ENCODE data around the gene CERCAM. TPM values are rescaled to one million over a fixed set of nuclear protein-coding genes. Genes with fewer than 3 reads are reported as not detected.

CERCAM gene
- total RNA-seq, 1 experiment from 2014 or later = 2.3 TPM

GRCh38 chr9:128396970-128397613, 23.6 kb upstream of the CERCAM start:
- intact Hi-C loops (cut with micrococcal nuclease) = no loop called here
- CTCF ChIA-PET = no interaction called here
- H3K36me3 Mint-ChIP-seq (ENCODE audit: insufficient read depth, unreplicated experiment) = peaks cover 19% of the 10 kb centered on the region
- no TSS peak for BruUV-seq (replicated peaks)
- H3K9me3 Mint-ChIP-seq (ENCODE audit: unreplicated experiment) = no peaks in the 10 kb centered on the region
- H3K4me3 Mint-ChIP-seq (ENCODE audit: unreplicated experiment) = no peak overlapping the region
- POLR2A ChIA-PET = interaction anchor here (0.7 kb wide), 1 partner anchor 23 kb away, joined by 3 read pairs; no protein-coding TSS in a partner anchor
- TF ChIP-seq CTCF (IDR thresholded peaks at IDR 0.05; ENCODE audit: unreplicated experiment) = no peak
- no peaks in the 10 kb centered on the region for H3K4me1 Mint-ChIP-seq (ENCODE audit: insufficient read depth, unreplicated experiment)
- H3K27ac Mint-ChIP-seq (ENCODE audit: low read depth, unreplicated experiment) = no peak overlapping the region
- DNase-seq (ENCODE audit: unreplicated experiment) = no peak
- peaks cover 14% of the 10 kb centered on the region for H3K27me3 Mint-ChIP-seq (ENCODE audit: insufficient read depth, unreplicated experiment)

- Mint-ChIP-seq H3K27ac (ENCODE audit: low read depth, unreplicated experiment) (no peak overlapping the region), H3K4me1 (ENCODE audit: insufficient read depth, unreplicated experiment) (no peaks in the 10 kb centered on the region), H3K27me3 (ENCODE audit: insufficient read depth, unreplicated experiment) (peaks cover 14% of the 10 kb centered on the region), H3K36me3 (ENCODE audit: insufficient read depth, unreplicated experiment) (peaks cover 13% of the 10 kb centered on the region), H3K9me3 (ENCODE audit: unreplicated experiment) (no peaks in the 10 kb centered on the region), H3K4me3 (ENCODE audit: unreplicated experiment) (no peak overlapping the region)
- no peak for DNase-seq (ENCODE audit: unreplicated experiment)
- intact Hi-C loops (cut with micrococcal nuclease) = no loop called here
- ChIA-PET CTCF (no interaction called here), POLR2A (no interaction called here)
- no TSS peak for BruUV-seq (replicated peaks)
- no peak for TF ChIP-seq CTCF (IDR thresholded peaks at IDR 0.05; ENCODE audit: unreplicated experiment)
Measured at GRCh38 chr9:128397831-128398230, 22.8 kb upstream of the CERCAM start.

- no TSS peak for BruUV-seq (replicated peaks)
- H3K36me3 Mint-ChIP-seq (ENCODE audit: insufficient read depth, unreplicated experiment) = peaks cover 7% of the 10 kb centered on the region
- ChIA-PET CTCF (no interaction called here), POLR2A (no interaction called here)
- H3K4me3 Mint-ChIP-seq (ENCODE audit: unreplicated experiment) = no peak overlapping the region
- no peak for TF ChIP-seq CTCF (IDR thresholded peaks at IDR 0.05; ENCODE audit: unreplicated experiment)
- no peaks in the 10 kb centered on the region for H3K4me1 Mint-ChIP-seq (ENCODE audit: insufficient read depth, unreplicated experiment)
- H3K27me3 Mint-ChIP-seq (ENCODE audit: insufficient read depth, unreplicated experiment) = peaks cover 14% of the 10 kb centered on the region
- H3K27ac Mint-ChIP-seq (ENCODE audit: low read depth, unreplicated experiment) = no peak overlapping the region
- intact Hi-C loops (cut with micrococcal nuclease) = no loop called here
- no peak for DNase-seq (ENCODE audit: unreplicated experiment)
- H3K9me3 Mint-ChIP-seq (ENCODE audit: unreplicated experiment) = no peaks in the 10 kb centered on the region
Measured at GRCh38 chr9:128399861-128400260, 20.8 kb upstream of the CERCAM start.

GRCh38 chr9:128404560-128404959, 16.1 kb upstream of the CERCAM start:
- no peak for DNase-seq (ENCODE audit: unreplicated experiment)
- Mint-ChIP-seq H3K36me3 (ENCODE audit: insufficient read depth, unreplicated experiment) (no peaks in the 10 kb centered on the region), H3K4me3 (ENCODE audit: unreplicated experiment) (no peak overlapping the region), H3K27ac (ENCODE audit: low read depth, unreplicated experiment) (no peak overlapping the region), H3K4me1 (ENCODE audit: insufficient read depth, unreplicated experiment) (no peaks in the 10 kb centered on the region), H3K9me3 (ENCODE audit: unreplicated experiment) (no peaks in the 10 kb centered on the region), H3K27me3 (ENCODE audit: insufficient read depth, unreplicated experiment) (no peaks in the 10 kb centered on the region)
- ChIA-PET CTCF (no interaction called here), POLR2A (no interaction called here)
- intact Hi-C loops (cut with micrococcal nuclease) = no loop called here
- no TSS peak for BruUV-seq (replicated peaks)
- TF ChIP-seq CTCF (IDR thresholded peaks at IDR 0.05; ENCODE audit: unreplicated experiment) = no peak
